Right renal pelvis (tissue), 4 donors: ENCODE results near the gene SPDYE17. TPM values are rescaled to one million over a fixed set of nuclear protein-coding genes. Genes with fewer than 3 reads are reported as not detected.
"Not testable (repeated sequence)": the region's sequence is repeated elsewhere in the genome, so short reads cannot be mapped to it uniquely, and the experiment has no call there.

ENCODE experiments used
- DNase-seq, 4 donors: peaks; one replicate each; pipeline ENCODE4 v3.0.0-alpha.2; 2013; ENCODE audit warnings: low read depth in 4 of 4, low spot score in 3 of 4, missing footprints in 1 of 4
- polyA plus RNA-seq, 4 donors: library from polyadenylated mRNA; unstranded; fragments of 120-200 nt; gene quantifications; one replicate each; pipeline ENCODE4 v1.2.1, GENCODE V29; 2013; ENCODE audit not compliant: insufficient read length in 4 of 4

SPDYE17 gene
- polyA plus RNA-seq, 4 donors: not detected

- DNase-seq: not testable (repeated sequence)
Observed at GRCh38 chr7:76974793-76975579, 57.2 kb downstream of the SPDYE17 start.

- DNase-seq: not testable (repeated sequence)
Observed at GRCh38 chr7:76974336-76974735, 57.8 kb downstream of the SPDYE17 start.

- DNase-seq: not testable (repeated sequence)
Observed at GRCh38 chr7:76972391-76972790, 59.8 kb downstream of the SPDYE17 start.

Other genes starting within 250 kb of the SPDYE17 start
- gene SPDYE18, start 30.2 kb upstream of the SPDYE17 start, polyA plus RNA-seq: 1 to 10 TPM in 1 of 4 donors, under 1 TPM in 3; 0.75 to 1.1 (median 0.90) TPM
- 10 to 100 TPM; 16.7 to 24.8 (median 22.5) TPM for gene CCDC146, start 90.3 kb upstream of the SPDYE17 start, polyA plus RNA-seq
- 100 to 1,000 TPM in 1 of 4 donors, 10 to 100 TPM in 3; 51.0 to 103 (median 80.6) TPM for gene FGL2, start 167.5 kb upstream of the SPDYE17 start, polyA plus RNA-seq